ENCODE results near the gene PICK1. TPM values are rescaled to one million over a fixed set of nuclear protein-coding genes. Genes with fewer than 3 reads are reported as not detected.
"Not testable (repeated sequence)": the region's sequence is repeated elsewhere in the genome, so short reads cannot be mapped to it uniquely, and the experiment has no call there.

The PICK1 gene
- total and polyA plus RNA-seq, 2 of the 8 experiments (the other 6 are each of a cell fraction or from before 2014, with no cell fraction given): 20.4 to 22.9 TPM

DNA sequence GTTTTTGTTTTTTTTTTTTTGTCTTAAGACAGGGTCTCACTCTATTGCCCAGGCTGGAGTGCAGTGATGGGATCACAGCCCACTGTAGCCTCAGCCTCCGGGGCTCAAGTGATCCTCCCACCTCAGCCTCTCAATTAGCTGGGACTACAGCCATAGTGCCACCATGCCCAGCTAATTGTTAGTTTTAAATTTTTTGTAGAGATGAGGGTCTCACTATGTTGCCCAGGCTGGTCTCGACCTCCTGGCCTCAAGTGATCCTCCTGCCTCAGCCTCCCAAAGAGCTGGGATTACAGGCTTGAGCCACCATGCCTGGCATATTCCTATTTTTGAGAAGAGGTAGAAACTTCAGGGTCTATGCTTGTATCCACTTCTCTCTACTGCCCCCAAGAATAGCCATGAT, 61.5 kb downstream of the PICK1 start:
- H2AFZ ChIP-seq (ENCODE audit: low read length); H2BK120ac ChIP-seq (replicated peaks; ENCODE audit: low read depth, low read length); H4K8ac ChIP-seq (ENCODE audit: extremely low read depth, insufficient read depth, low read length); H3K4me3 ChIP-seq (ENCODE audit: extremely low read depth in 1 of 4, insufficient read depth in 2 of 4, low read depth in 3 of 4, low read length in 4 of 4); H3K4me2 ChIP-seq (ENCODE audit: insufficient read depth in 1 of 2, low read depth in 2 of 2, low read length in 2 of 2); H2BK5ac ChIP-seq (ENCODE audit: low read depth, low read length); FAIRE-seq; H3K4ac ChIP-seq (replicated peaks; ENCODE audit: insufficient read length, low read depth, low read length); H4K91ac ChIP-seq (replicated peaks; ENCODE audit: insufficient read length, low read length); H3K36me3 ChIP-seq (ENCODE audit: control insufficient read depth in 2 of 4, insufficient read depth in 4 of 4, low read length in 3 of 4); H3K9ac ChIP-seq (replicated peaks in 1 of 4; ENCODE audit: extremely low read depth in 1 of 4, low read depth in 3 of 4, low read length in 3 of 4); H2BK12ac ChIP-seq (ENCODE audit: low read depth, low read length); H2AK5ac ChIP-seq (ENCODE audit: low read depth, low read length); H3K27me3 ChIP-seq (replicated peaks in 1 of 4; ENCODE audit: control insufficient read depth in 3 of 4, extremely low read depth in 1 of 4, insufficient read depth in 3 of 4, low read length in 3 of 4); H3K14ac ChIP-seq (ENCODE audit: insufficient read length); H2BK20ac ChIP-seq (ENCODE audit: low read length); POLR2A ChIA-PET (ENCODE audit: partially characterized antibody); H3K27ac ChIP-seq (ENCODE audit: low read depth, low read length); H3K18ac ChIP-seq (ENCODE audit: extremely low read depth, low read length); H3K79me2 ChIP-seq (ENCODE audit: control insufficient read depth in 1 of 2, insufficient read depth in 2 of 2, low read length in 2 of 2); H2BK15ac ChIP-seq (ENCODE audit: low read length); H3K79me1 ChIP-seq (ENCODE audit: low read depth, low read length); H3K9me3 ChIP-seq (ENCODE audit: insufficient read depth in 2 of 2, low read depth in 1 of 2, low read length in 1 of 2); H3K23ac ChIP-seq (ENCODE audit: insufficient read length); H4K20me1 ChIP-seq (replicated peaks in 1 of 2; ENCODE audit: control insufficient read depth in 1 of 2, insufficient read depth in 2 of 2, low read length in 2 of 2); H3K4me1 ChIP-seq (replicated peaks in 1 of 4; ENCODE audit: control insufficient read depth in 3 of 4, insufficient read depth in 4 of 4, low read length in 3 of 4); H3K23me2 ChIP-seq (ENCODE audit: low read depth, low read length); DNase-seq (ENCODE audit: low read depth in 1 of 2, low spot score in 2 of 2); H4K5ac ChIP-seq (ENCODE audit: insufficient read length, low read depth, low read length); H3K56ac ChIP-seq (replicated peaks; ENCODE audit: insufficient read length, low read depth, low read length): not testable (repeated sequence)
- 92% methylated on average over 2 of the region's 2 CpGs; no CpG with 5 or more reads in 1 of the 2 experiments for WGBS, 2 experiments (ENCODE audit: extremely low coverage in 1 of 2, insufficient coverage in 1 of 2, insufficient read length in 1 of 2, insufficient replicate concordance in 2 of 2, low coverage in 1 of 2, low lambda C conversion rate in 2 of 2, missing lambda C conversion rate in 1 of 2)
- CTCF ChIA-PET (ENCODE audit: partially characterized antibody): interaction anchor here (0.8 to 2.2 kb wide), 8 partner anchors 12 to 78 kb away, joined by 3 to 7 read pairs (median 3); no protein-coding TSS in a partner anchor
